Caki2 (cell line): Measurements from ENCODE around the gene TMCC2. TPM values are rescaled to one million over a fixed set of nuclear protein-coding genes. Genes with fewer than 3 reads are reported as not detected.
A peak's percentile ranks its signal among the peaks of the same experiment; 100 is the strongest.
"Not testable (repeated sequence)": the region's sequence is repeated elsewhere in the genome, so short reads cannot be mapped to it uniquely, and the experiment has no call there.

Experiments used
- DNase-seq: peaks from one replicate; pipeline ENCODE4 v3.0.0-alpha.2; 2015; ENCODE audit warnings: low read depth
- in situ Hi-C: cut with HindIII; loops from 2 replicates; pipeline ENCODE4 v1.10.0; 2016; ENCODE audit warnings: low sequenced_read_pairs, low pct_unique_long_range_greater_than_20kb, mixed read lengths
- total RNA-seq: library from RNA; depleted of rRNA; stranded (reverse); fragments of >200 nt; shearing (Covaris generic); gene quantifications from 2 replicates; pipeline ENCODE4 v1.2.3, GENCODE V29; 2014; ENCODE audit warnings: low replicate concordance

TMCC2 gene
- total RNA-seq, 1 experiment from 2014 or later = 7.7 TPM

- in situ Hi-C loops = no loop called here
- no peak for DNase-seq
These were observed 60.2 kb downstream of the TMCC2 start for GRCh38 chr1:205287767-205288559.

GRCh38 chr1:205291596-205291995 lies 63.9 kb downstream of the TMCC2 start:
- in situ Hi-C loops = no loop called here
- DNase-seq = no peak

GRCh38 chr1:205293350-205294074 lies 65.8 kb downstream of the TMCC2 start:
- DNase-seq = no peak
- in situ Hi-C loops = no loop called here

- peak; percentile 91 for DNase-seq
- in situ Hi-C loops = no loop called here
These were observed 66.6 kb downstream of the TMCC2 start for GRCh38 chr1:205294175-205294917.

GRCh38 chr1:205294934-205295333 lies 67.2 kb downstream of the TMCC2 start:
- in situ Hi-C loops = no loop called here
- no peak for DNase-seq

GRCh38 chr1:205296154-205296553 lies 68.4 kb downstream of the TMCC2 start:
- in situ Hi-C loops = no loop called here
- DNase-seq = no peak

GRCh38 chr1:205297546-205298177 lies 69.9 kb downstream of the TMCC2 start:
- in situ Hi-C loops, DNase-seq: not testable (repeated sequence)

GRCh38 chr1:205298191-205298994 lies 70.6 kb downstream of the TMCC2 start:
- DNase-seq = peak; percentile 95
- in situ Hi-C loops = no loop called here

GRCh38 chr1:205300149-205300548 lies 72.4 kb downstream of the TMCC2 start:
- DNase-seq = no peak
- in situ Hi-C loops = no loop called here

- in situ Hi-C loops = no loop called here
- peak; percentile 99 for DNase-seq
These were observed 73.6 kb downstream of the TMCC2 start for GRCh38 chr1:205301205-205301821.

GRCh38 chr1:205301842-205302588 lies 74.3 kb downstream of the TMCC2 start:
- no peak for DNase-seq
- in situ Hi-C loops = no loop called here

GRCh38 chr1:205303247-205303888 lies 75.6 kb downstream of the TMCC2 start:
- DNase-seq = no peak
- in situ Hi-C loops = no loop called here

- no peak for DNase-seq
- in situ Hi-C loops = no loop called here
These were observed 76.4 kb downstream of the TMCC2 start for GRCh38 chr1:205304046-205304694.

- in situ Hi-C loops = no loop called here
- no peak for DNase-seq
These were observed 76.9 kb downstream of the TMCC2 start for GRCh38 chr1:205304695-205305070.

GRCh38 chr1:205306929-205307566 lies 79.3 kb downstream of the TMCC2 start:
- DNase-seq = no peak
- in situ Hi-C loops = no loop called here
